HepG2 (cell line): Measurements from ENCODE around the gene GPAM. TPM values are rescaled to one million over a fixed set of nuclear protein-coding genes. Genes with fewer than 3 reads are reported as not detected.
A peak's percentile ranks its signal among the peaks of the same experiment; 100 is the strongest.

Experiments used
- ATAC-seq: fragments of 200-7000 bp; cut with Tn5 transposase; 3 replicates; pipeline ENCODE4 v1.9.1; 2020; ENCODE audit warnings: mild to moderate bottlenecking, moderate library complexity
- Bru-seq: library from RNA; stranded (reverse); fragments of 400-500 nt; gene quantifications from one replicate; lab custom pipeline; 2021; lab: Mats Ljungman, UMichigan
- BruChase-seq, 2 experiments: library from RNA; stranded (reverse); fragments of 400-500 nt; gene quantifications; one replicate each; lab custom pipeline; 2021; lab: Mats Ljungman, UMichigan
- BruUV-seq: library from RNA; stranded (reverse); fragments of 400-500 nt; replicated peaks from 2 replicates; lab custom pipeline; 2021; lab: Mats Ljungman, UMichigan
- CTCF ChIA-PET: fragments of 300-600 bp; formaldehyde crosslinking; extraction: SDS; loops from one replicate; lab custom pipeline; 2021; ENCODE audit warnings: low total read pairs, inconsistent platforms, low intra/inter-chr PET ratio; lab: Yijun Ruan, JAX
- POLR2A ChIA-PET: fragments of 350-600 bp; sonication (Branson Sonifier 250); formaldehyde crosslinking; loops from one replicate; lab custom pipeline; 2020; ENCODE audit warnings: antibody characterized with exemption, inconsistent platforms; lab: Yijun Ruan, JAX
- DNase-seq: peaks from one replicate; pipeline ENCODE4 v3.0.0-alpha.2; 2015; ENCODE audit warnings: low spot score
- FAIRE-seq: peaks from 3 replicates; lab custom pipeline; 2011; peaks lifted over from hg19 to GRCh38; lab: Jason Lieb, UNC
- H2AFZ ChIP-seq: one replicate; pipeline ENCODE4 v1.6.1; 2011; ENCODE audit warnings: low read length, inconsistent platforms
- H3K27ac ChIP-seq: fragments of 300-600 bp; 3 replicates; pipeline ENCODE4 v1.8.0; 2011; ENCODE audit warnings: mixed run types, mild to moderate bottlenecking, mixed read lengths, low read length, inconsistent platforms; ENCODE audit not compliant: insufficient read depth; ENCODE audit errors: extremely low read length
- H3K27me3 ChIP-seq, 2 experiments: fragments of 200-600 bp in 1 of 2; 2 replicates in 1 of 2; 3 replicates in 1 of 2; pipeline versions ENCODE4 v1.6.0 to v1.8.0; 2011; ENCODE audit warnings: low read length in 2 of 2, mild to moderate bottlenecking in 2 of 2, moderate library complexity in 2 of 2, inconsistent platforms in 1 of 2; ENCODE audit not compliant: insufficient read depth in 2 of 2, control insufficient read depth in 1 of 2
- H3K36me3 ChIP-seq, 2 experiments: fragments of 200-600 bp in 1 of 2; replicated peaks in 1 of 2; 2 replicates in 1 of 2; 3 replicates in 1 of 2; pipeline versions ENCODE4 v1.5.1 to v1.8.0; 2011; ENCODE audit warnings: low read length in 2 of 2, inconsistent platforms in 1 of 2; ENCODE audit not compliant: insufficient read depth in 2 of 2, control insufficient read depth in 1 of 2
- H3K4me1 ChIP-seq: 2 replicates; pipeline ENCODE4 v1.5.1; 2012; ENCODE audit warnings: low read length, inconsistent platforms; ENCODE audit not compliant: insufficient read depth
- H3K4me2 ChIP-seq: 2 replicates; pipeline ENCODE4 v1.6.0; 2011; ENCODE audit warnings: low read depth, low read length, inconsistent platforms
- H3K4me3 ChIP-seq, 3 experiments: fragments of 200-600 bp in 1 of 3; sonication (generic), shearing (Covaris generic) in 1 of 3; replicated peaks in 1 of 3; 2 replicates each; pipeline ENCODE4 v1.5.1; 2011 to 2016; ENCODE audit warnings: low read length in 3 of 3, inconsistent platforms in 2 of 3, low read depth in 2 of 3, mild to moderate bottlenecking in 2 of 3, control low read depth in 1 of 3, mixed read lengths in 1 of 3; ENCODE audit not compliant: insufficient read depth in 1 of 3
- H3K79me2 ChIP-seq: one replicate; pipeline ENCODE4 v1.6.1; 2011; ENCODE audit warnings: low read length, inconsistent platforms; ENCODE audit not compliant: insufficient read depth
- H3K9ac ChIP-seq: 2 replicates; pipeline ENCODE4 v1.6.0; 2011; ENCODE audit warnings: mild to moderate bottlenecking, low read depth, low read length, inconsistent platforms; ENCODE audit not compliant: insufficient read depth
- H3K9me3 ChIP-seq: 2 replicates; pipeline ENCODE4 v1.5.1; 2012; ENCODE audit warnings: mild to moderate bottlenecking, low read length
- H4K20me1 ChIP-seq: 2 replicates; pipeline ENCODE4 v1.6.0; 2011; ENCODE audit warnings: inconsistent platforms, mild to moderate bottlenecking, low read length, moderate library complexity; ENCODE audit not compliant: insufficient read depth
- CSRNP2 ChIP-seq: sonication (generic); formaldehyde crosslinking; conservative IDR thresholded peaks from 2 replicates; pipeline ENCODE4 v1.8.0; 2022; ENCODE audit warnings: low read depth, missing genetic modification reagents
- HOXA3 ChIP-seq: sonication (generic); formaldehyde crosslinking; IDR thresholded peaks from 2 replicates; pipeline ENCODE4 v1.5.0; 2020; ENCODE audit warnings: missing genetic modification reagents
- NFE2L1 ChIP-seq: sonication (generic); formaldehyde crosslinking; IDR thresholded peaks from 2 replicates; pipeline ENCODE4 v1.4.0; 2020; ENCODE audit warnings: missing genetic modification reagents, mild to moderate bottlenecking, borderline replicate concordance
- NFYB ChIP-seq: sonication (generic); formaldehyde crosslinking; IDR thresholded peaks from 2 replicates; pipeline ENCODE4 v1.4.0; 2020; ENCODE audit warnings: missing genetic modification reagents
- RBFOX2 ChIP-seq: fragments of 200-400 bp; formaldehyde crosslinking; IDR thresholded peaks from 2 replicates; pipeline ENCODE4 v1.6.1; 2017; ENCODE audit warnings: low read depth, mild to moderate bottlenecking, low read length
- TAF15 ChIP-seq: fragments of 200-400 bp; formaldehyde crosslinking; IDR thresholded peaks from one replicate; pipeline ENCODE4 v1.6.1; 2018; ENCODE audit warnings: mild to moderate bottlenecking, low read depth, low read length; ENCODE audit not compliant: poor library complexity, severe bottlenecking
- ZBTB33 ChIP-seq: sonication (generic); formaldehyde crosslinking; IDR thresholded peaks from 2 replicates; pipeline ENCODE4 v1.4.0; 2020; ENCODE audit warnings: missing genetic modification reagents
- ZNF687 ChIP-seq: sonication (generic); formaldehyde crosslinking; IDR thresholded peaks from 2 replicates; pipeline ENCODE4 v1.5.1; 2020; ENCODE audit warnings: mild to moderate bottlenecking, missing genetic modification reagents, moderate library complexity
- ZNF839 ChIP-seq: sonication (generic); formaldehyde crosslinking; IDR thresholded peaks from 2 replicates; pipeline ENCODE4 v1.4.0; 2020; ENCODE audit warnings: missing genetic modification reagents, mild to moderate bottlenecking, borderline replicate concordance
- WGBS: methylation state at CpG from one replicate; pipeline ENCODE4 v1.1.6; 2017; ENCODE audit warnings: low lambda C conversion rate; 5-methylcytosine and 5-hydroxymethylcytosine counted together
- in situ Hi-C: cut with HindIII; loops from 2 replicates; pipeline ENCODE4 v1.10.0; 2017; ENCODE audit warnings: low pct_unique_long_range_greater_than_20kb; ENCODE audit not compliant: extremely low pct_ligation_motif_present
- intact Hi-C: fragments of 100-400 bp; cut with micrococcal nuclease; formaldehyde crosslinking; loops from one replicate; pipeline ENCODE4 v1.10.0; 2022; ENCODE audit not compliant: unreplicated experiment
- long read RNA-seq, 2 experiments: library from RNA in 1 of 2; library from polyadenylated mRNA in 1 of 2; stranded (forward) in 1 of 2; unstranded in 1 of 2; transcript quantifications; one replicate each; pipeline ENCODE4 v2.0.0, GENCODE V29; 2019 to 2022
- polyA minus RNA-seq, 3 experiments: library from RNA; depleted of rRNA, polyadenylated mRNA; stranded (reverse); fragments of >200 nt; gene quantifications; 2 replicates each; pipeline ENCODE4 v1.2.3, GENCODE V29; 2011; ENCODE audit warnings: low replicate concordance in 1 of 3
- polyA plus RNA-seq, 8 experiments: library from polyadenylated mRNA; depleted of rRNA in 3 of 8; stranded (reverse) in 7 of 8; unstranded in 1 of 8; fragments of >200 nt; fragmentation: Illumina TruSeq in 4 of 8; extraction: Trizol in 4 of 8; gene quantifications; 2 replicates each; pipeline versions ENCODE4 v1.2.1 to v1.2.3, GENCODE V29; 2011 to 2016; ENCODE audit warnings: low read depth in 4 of 8, missing spikeins in 1 of 8, mixed read lengths in 1 of 8; ENCODE audit not compliant: insufficient read depth in 1 of 8
- total RNA-seq, 5 experiments: library from RNA; depleted of rRNA; stranded (reverse); fragments of >200 nt; fragmentation: Illumina TruSeq; extraction: Trizol; gene quantifications; 2 replicates each; pipeline ENCODE4 v1.2.3, GENCODE V29; 2016; ENCODE audit warnings: low read depth in 1 of 5

The GPAM gene
- total RNA-seq (2016; rRNA removed; fragmentation: Illumina TruSeq; extraction: Trizol) (130 and 140 TPM in 2 replicates), polyA plus RNA-seq (2011; rRNA removed) (36.8 and 43.0 TPM in 2 replicates), polyA minus RNA-seq (2011; rRNA and poly(A)+ RNA removed; ENCODE audit: low replicate concordance) (18.6 and 65.9 TPM in 2 replicates), Bru-seq, nascent RNA (percentile 98 among the genes with signal in this experiment), BruChase-seq, experiment 1, labeled RNA remaining after a 6-hour chase (percentile 94 among the genes with signal in this experiment), BruChase-seq, experiment 2, labeled RNA remaining after a 2-hour chase (percentile 97 among the genes with signal in this experiment)
- 19.1 and 21.3 TPM in 2 replicates for total RNA-seq (2016; cell fraction: cytosol; rRNA removed; fragmentation: Illumina TruSeq; extraction: Trizol; ENCODE audit: low read depth)
- 132 and 135 TPM in 2 replicates for total RNA-seq (2016; cell fraction: insoluble cytoplasmic fraction; rRNA removed; fragmentation: Illumina TruSeq; extraction: Trizol)
- total RNA-seq (2016; cell fraction: membrane; rRNA removed; fragmentation: Illumina TruSeq; extraction: Trizol): 47.4 and 55.1 TPM in 2 replicates
- total RNA-seq (2016; cell fraction: nucleus; rRNA removed; fragmentation: Illumina TruSeq; extraction: Trizol): 251 and 257 TPM in 2 replicates
- polyA plus RNA-seq (2011; cell fraction: cytosol; rRNA removed): 14.4 and 28.4 TPM in 2 replicates
- 39.1 and 57.9 TPM in 2 replicates for polyA plus RNA-seq (2011; cell fraction: nucleus; rRNA removed)
- 53.4 and 86.4 TPM in 2 replicates for polyA plus RNA-seq (2012)
- 5.1 and 5.7 TPM in 2 replicates for polyA plus RNA-seq (2016; cell fraction: cytosol; fragmentation: Illumina TruSeq; extraction: Trizol; ENCODE audit: low read depth)
- polyA plus RNA-seq (2016; cell fraction: insoluble cytoplasmic fraction; fragmentation: Illumina TruSeq; extraction: Trizol; ENCODE audit: low read depth): 57.8 and 65.3 TPM in 2 replicates
- polyA plus RNA-seq (2016; cell fraction: membrane; fragmentation: Illumina TruSeq; extraction: Trizol; ENCODE audit: low read depth): 14.2 and 17.2 TPM in 2 replicates
- 165 and 177 TPM in 2 replicates for polyA plus RNA-seq (2016; cell fraction: nucleus; fragmentation: Illumina TruSeq; extraction: Trizol; ENCODE audit: insufficient read depth, low read depth)
- 23.7 and 35.7 TPM in 2 replicates for polyA minus RNA-seq (2011; cell fraction: cytosol; rRNA and poly(A)+ RNA removed)
- 174 and 229 TPM in 2 replicates for polyA minus RNA-seq (2011; cell fraction: nucleus; rRNA and poly(A)+ RNA removed)
- long read RNA-seq, experiment 1, partial matches to known transcripts: 12 of 30 reads
- long read RNA-seq, experiment 1, other reads (novel, unspliced or antisense): 18 of 30 reads
- long read RNA-seq, experiment 2, partial matches to known transcripts: 9 of 125 reads
- long read RNA-seq, experiment 2, other reads (novel, unspliced or antisense): 116 of 125 reads

- in situ Hi-C loops (no loop called here), intact Hi-C loops (no loop called here)
- no peak for DNase-seq
- Histone ChIP-seq H3K9me3 (peaks cover 17% of the 10 kb centered on the region), H3K4me1 (peaks cover 50% of the 10 kb centered on the region), H3K4me3 (no peak within 1 kb of the TSS), H3K9ac (no peak within 1 kb of the TSS), H3K4me2 (no peak within 1 kb of the TSS), H3K27ac (peak within 1 kb of the TSS; percentile 14), H4K20me1 (no peaks in the 10 kb centered on the region), H3K79me2 (peaks cover 81% of the 10 kb centered on the region), H3K36me3 (peaks cover 13 to 82% of the 10 kb centered on the region in 2 experiments), H3K27me3 (no peaks in the 10 kb centered on the region), H2AFZ (no peak within 1 kb of the TSS)
- 98% methylated on average over 43 of the region's 46 CpGs for WGBS
- POLR2A ChIA-PET: no interaction called here
- CTCF ChIA-PET: no interaction called here
- no TSS peak for BruUV-seq
- FAIRE-seq: no peak
- peak; percentile 62 for ATAC-seq
- TF ChIP-seq CSRNP2 (no peak), ZNF687 (CRISPR knock-in tag) (peak; percentile 24; the same call in 1 of the 2 replicates), ZNF839 (no peak), NFE2L1 (no peak), NFYB (CRISPR knock-in tag) (no peak), HOXA3 (peak; percentile 60; the same call in 1 of the 2 replicates), TAF15 (peak; percentile 47), ZBTB33 (peak; percentile 31; the same call in 1 of the 2 replicates), RBFOX2 (peak; percentile 40; the same call in 1 of the 2 replicates)
Measured at GRCh38 chr10:112183329-112184051, at the start of gene GPAM. Gene GPAM, minus strand, starts transcription at chr10:112183765. Its CDS starts 1,981 bp downstream, at chr10:112181784.
